ENCODE results near the gene MCU. TPM values are rescaled to one million over a fixed set of nuclear protein-coding genes. Genes with fewer than 3 reads are reported as not detected.

MCU gene
- polyA plus RNA-seq (2012; ENCODE audit: insufficient read length, low read depth): 10.7 TPM

GRCh38 chr10:72691863-72692743, at the start of gene MCU:
Gene MCU (plus strand): TSS chr10:72692143. CDS start chr10:72692152, 9 bp downstream.
- TF ChIP-seq FOXP2 (optimal IDR thresholded peaks at IDR 0.05; ENCODE audit: borderline replicate concordance, extremely low read depth, extremely low read length, insufficient read depth) (no peak), SIN3A (IDR thresholded peaks at IDR 0.05; ENCODE audit: borderline replicate concordance, insufficient read depth, low read length) (no peak), REST (IDR thresholded peaks at IDR 0.05; ENCODE audit: insufficient read depth in 1 of 2, low read depth in 2 of 2, low read length in 2 of 2) (peak; percentile 51 to 73; a peak in 2 of 4 replicates), TAF1 (IDR thresholded peaks at IDR 0.05; ENCODE audit: borderline replicate concordance, insufficient read depth, low read length) (peak; percentile 100), POLR2AphosphoS5 (IDR thresholded peaks at IDR 0.05; ENCODE audit: low read depth, low read length) (peak; percentile 58; the same call in 1 of the 2 replicates)

DNA sequence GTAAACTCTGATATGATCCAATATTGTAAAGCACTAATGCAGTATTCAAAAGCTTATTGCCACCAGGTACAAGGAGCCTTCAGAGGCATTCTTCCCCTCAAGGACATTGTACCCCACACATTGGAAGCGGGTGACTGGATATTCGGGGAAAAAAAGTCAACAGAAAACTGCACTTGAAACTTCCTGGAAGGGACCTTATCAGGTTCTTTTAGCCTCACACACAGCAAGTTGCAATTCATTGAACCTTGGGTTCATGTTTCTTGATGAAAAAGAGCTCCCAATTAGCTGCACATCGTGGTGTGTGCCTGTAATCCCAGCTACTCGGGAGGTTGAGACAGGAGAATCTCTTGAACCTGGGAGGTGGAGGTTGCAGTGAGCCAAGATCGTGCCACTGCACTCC, 49.6 kb upstream of the MCU start:
- TF ChIP-seq TAF1 (IDR thresholded peaks at IDR 0.05; ENCODE audit: borderline replicate concordance, insufficient read depth, low read length): no peak
- TF ChIP-seq SIN3A (IDR thresholded peaks at IDR 0.05; ENCODE audit: borderline replicate concordance, insufficient read depth, low read length): no peak
- TF ChIP-seq FOXP2 (optimal IDR thresholded peaks at IDR 0.05; ENCODE audit: borderline replicate concordance, extremely low read depth, extremely low read length, insufficient read depth): no peak
- no peak for TF ChIP-seq POLR2AphosphoS5 (IDR thresholded peaks at IDR 0.05; ENCODE audit: low read depth, low read length)
- no peak for TF ChIP-seq REST (IDR thresholded peaks at IDR 0.05; ENCODE audit: insufficient read depth in 1 of 2, low read depth in 2 of 2, low read length in 2 of 2)

DNA sequence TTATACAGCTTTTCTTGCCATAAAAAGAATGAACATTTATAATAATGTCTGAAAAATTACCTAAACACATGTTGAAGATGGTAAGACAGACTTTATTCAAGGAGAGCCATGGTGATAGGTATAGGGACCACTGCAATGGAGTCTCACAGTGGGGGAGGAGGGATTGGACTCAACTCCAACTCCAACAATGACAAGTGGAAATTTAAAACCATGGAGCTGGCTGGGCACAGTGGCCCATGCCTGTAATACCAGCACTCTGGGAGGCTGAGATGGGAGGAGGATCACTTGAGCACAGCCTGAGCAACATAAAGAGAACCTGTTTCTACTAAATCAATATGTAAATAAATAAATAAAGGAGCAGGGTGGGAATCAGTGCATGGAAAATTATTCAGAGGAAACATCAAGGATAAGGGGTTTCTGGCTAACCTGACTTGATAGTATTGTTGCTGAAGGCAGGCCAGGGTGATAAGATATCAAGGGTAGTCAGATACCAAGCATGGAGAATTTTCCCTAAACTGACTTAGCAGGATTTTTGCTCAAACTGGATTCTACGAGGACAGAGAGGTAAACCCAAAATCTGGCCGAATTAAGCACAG, 46.6 kb upstream of the MCU start:
- TF ChIP-seq SIN3A (IDR thresholded peaks at IDR 0.05; ENCODE audit: borderline replicate concordance, insufficient read depth, low read length) (no peak), REST (IDR thresholded peaks at IDR 0.05; ENCODE audit: insufficient read depth in 1 of 2, low read depth in 2 of 2, low read length in 2 of 2) (no peak), POLR2AphosphoS5 (IDR thresholded peaks at IDR 0.05; ENCODE audit: low read depth, low read length) (no peak), TAF1 (IDR thresholded peaks at IDR 0.05; ENCODE audit: borderline replicate concordance, insufficient read depth, low read length) (no peak), FOXP2 (optimal IDR thresholded peaks at IDR 0.05; ENCODE audit: borderline replicate concordance, extremely low read depth, extremely low read length, insufficient read depth) (no peak)

DNA sequence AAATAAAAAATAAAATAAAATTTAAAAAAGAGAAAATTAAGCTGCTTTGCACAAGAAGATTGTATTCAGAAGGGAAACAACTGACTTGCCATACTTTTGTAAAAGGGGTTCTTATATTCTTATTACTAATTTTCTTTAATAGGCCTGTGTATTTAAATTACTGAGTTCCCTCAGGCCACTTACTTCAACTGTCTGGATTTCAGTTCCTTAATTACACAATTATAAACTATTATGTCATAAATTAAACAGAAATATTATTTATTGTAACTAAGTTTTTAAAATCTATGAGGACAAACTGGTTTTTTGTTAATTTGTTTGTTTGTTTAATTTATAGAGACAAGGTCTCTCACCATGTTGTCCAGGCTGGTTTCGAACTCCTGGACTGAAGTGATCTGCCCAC, 43.6 kb upstream of the MCU start:
- no peak for TF ChIP-seq SIN3A (IDR thresholded peaks at IDR 0.05; ENCODE audit: borderline replicate concordance, insufficient read depth, low read length)
- no peak for TF ChIP-seq POLR2AphosphoS5 (IDR thresholded peaks at IDR 0.05; ENCODE audit: low read depth, low read length)
- TF ChIP-seq FOXP2 (optimal IDR thresholded peaks at IDR 0.05; ENCODE audit: borderline replicate concordance, extremely low read depth, extremely low read length, insufficient read depth): no peak
- no peak for TF ChIP-seq TAF1 (IDR thresholded peaks at IDR 0.05; ENCODE audit: borderline replicate concordance, insufficient read depth, low read length)
- TF ChIP-seq REST (IDR thresholded peaks at IDR 0.05; ENCODE audit: insufficient read depth in 1 of 2, low read depth in 2 of 2, low read length in 2 of 2): no peak

Data from PFSK-1 (cell line).